H9 (cell line): ENCODE measurements around the gene ZNF783. TPM values are rescaled to one million over a fixed set of nuclear protein-coding genes. Genes with fewer than 3 reads are reported as not detected.

ENCODE experiments used
- DNase-seq: peaks from one replicate; pipeline ENCODE4 v3.0.0-alpha.2; 2017
- H2AFZ ChIP-seq: one replicate; pipeline ENCODE4 v1.6.1; 2013; ENCODE audit warnings: mild to moderate bottlenecking, low read length, control low read depth, moderate library complexity
- H2AK5ac ChIP-seq: 2 replicates; pipeline ENCODE4 v1.6.1; 2013; ENCODE audit warnings: low read length, control low read depth, mixed read lengths; ENCODE audit not compliant: insufficient read length
- H2BK120ac ChIP-seq: one replicate; pipeline ENCODE4 v1.6.1; 2013; ENCODE audit warnings: low read depth, mild to moderate bottlenecking, low read length, control low read depth, inconsistent platforms; ENCODE audit not compliant: poor library complexity, severe bottlenecking
- H2BK12ac ChIP-seq: 2 replicates; pipeline ENCODE4 v1.6.1; 2013; ENCODE audit warnings: low read length, control low read depth, mixed read lengths, low read depth; ENCODE audit not compliant: insufficient read length
- H2BK15ac ChIP-seq: 2 replicates; pipeline ENCODE4 v1.6.1; 2013; ENCODE audit warnings: low read depth, low read length, control low read depth
- H2BK20ac ChIP-seq: one replicate; pipeline ENCODE4 v1.6.1; 2013; ENCODE audit warnings: low read depth, mild to moderate bottlenecking, low read length, control low read depth, inconsistent platforms; ENCODE audit not compliant: poor library complexity, severe bottlenecking
- H2BK5ac ChIP-seq: 2 replicates; pipeline ENCODE4 v1.6.1; 2013; ENCODE audit warnings: low read length, control low read depth, mixed read lengths; ENCODE audit not compliant: insufficient read length
- H3K14ac ChIP-seq: 2 replicates; pipeline ENCODE4 v1.6.1; 2013; ENCODE audit warnings: low read length, control low read depth; ENCODE audit not compliant: insufficient read depth
- H3K18ac ChIP-seq: 2 replicates; pipeline ENCODE4 v1.6.1; 2013; ENCODE audit warnings: low read depth, mild to moderate bottlenecking, mixed read lengths, low read length, control low read depth; ENCODE audit not compliant: insufficient read length
- H3K23ac ChIP-seq: 2 replicates; pipeline ENCODE4 v1.6.1; 2013; ENCODE audit warnings: low read length, control low read depth, mixed read lengths, low read depth; ENCODE audit not compliant: insufficient read length
- H3K23me2 ChIP-seq: 2 replicates; pipeline ENCODE4 v1.6.1; 2013; ENCODE audit warnings: low read depth, mild to moderate bottlenecking, mixed read lengths, low read length, control low read depth; ENCODE audit not compliant: insufficient read length, poor library complexity, severe bottlenecking
- H3K27ac ChIP-seq: 2 replicates; pipeline ENCODE4 v1.5.1; 2013; ENCODE audit warnings: low read length, control low read depth, mixed read lengths, low read depth; ENCODE audit not compliant: insufficient read length
- H3K27me3 ChIP-seq: 2 replicates; pipeline ENCODE4 v1.6.1; 2013; ENCODE audit warnings: low read length, control low read depth, inconsistent platforms; ENCODE audit not compliant: insufficient read depth
- H3K4ac ChIP-seq: 2 replicates; pipeline ENCODE4 v1.6.1; 2013; ENCODE audit warnings: low read depth, mild to moderate bottlenecking, control low read depth, inconsistent platforms, low read length, moderate library complexity
- H3K4me1 ChIP-seq: 2 replicates; pipeline ENCODE4 v1.6.1; 2013; ENCODE audit warnings: low read length, control low read depth, inconsistent platforms; ENCODE audit not compliant: insufficient read depth
- H3K4me2 ChIP-seq: 2 replicates; pipeline ENCODE4 v1.6.1; 2013; ENCODE audit warnings: low read length, control low read depth, mixed read lengths; ENCODE audit not compliant: insufficient read length, insufficient read depth
- H3K56ac ChIP-seq: 2 replicates; pipeline ENCODE4 v1.6.1; 2013; ENCODE audit warnings: low read depth, mild to moderate bottlenecking, mixed read lengths, low read length, control low read depth; ENCODE audit not compliant: insufficient read length
- H3K79me1 ChIP-seq: 2 replicates; pipeline ENCODE4 v1.6.1; 2013; ENCODE audit warnings: low read depth, mild to moderate bottlenecking, moderate library complexity, low read length, control low read depth, inconsistent platforms; ENCODE audit not compliant: insufficient read depth, poor library complexity, severe bottlenecking
- H3K79me2 ChIP-seq: 2 replicates; pipeline ENCODE4 v1.6.1; 2013; ENCODE audit warnings: low read length, control low read depth, inconsistent platforms; ENCODE audit not compliant: insufficient read depth
- H3K9ac ChIP-seq: 2 replicates; pipeline ENCODE4 v1.6.1; 2013; ENCODE audit warnings: low read length, control low read depth, mixed read lengths; ENCODE audit not compliant: insufficient read length; ENCODE audit errors: extremely low read depth
- H3K9me3 ChIP-seq: one replicate; pipeline ENCODE4 v1.6.1; 2013; ENCODE audit warnings: low read depth, low read length, inconsistent platforms; ENCODE audit not compliant: control insufficient read depth
- H3T11ph ChIP-seq: one replicate; pipeline ENCODE4 v1.6.1; 2013; ENCODE audit warnings: mild to moderate bottlenecking, low read length, control low read depth, inconsistent platforms
- H4K20me1 ChIP-seq: one replicate; pipeline ENCODE4 v1.6.1; 2013; ENCODE audit not compliant: control insufficient read depth, insufficient read length, insufficient read depth
- H4K5ac ChIP-seq: 2 replicates; pipeline ENCODE4 v1.6.1; 2013; ENCODE audit warnings: low read depth, mild to moderate bottlenecking, mixed read lengths, low read length, control low read depth; ENCODE audit not compliant: insufficient read length
- H4K8ac ChIP-seq: replicated peaks from 2 replicates; pipeline ENCODE4 v1.6.1; 2013; ENCODE audit warnings: low read length, control low read depth, mixed read lengths, low read depth; ENCODE audit not compliant: insufficient read length
- H4K91ac ChIP-seq: 2 replicates; pipeline ENCODE4 v1.6.1; 2013; ENCODE audit warnings: low read depth, mild to moderate bottlenecking, moderate library complexity, mixed read lengths, low read length, control low read depth; ENCODE audit not compliant: insufficient read length
- H3K27ac Mint-ChIP-seq, 3 experiments: 2 replicates in 2 of 3; 3 replicates in 1 of 3; pipeline ENCODE4 v1.8.0; 2020 to 2021; ENCODE audit warnings: mixed read lengths in 3 of 3, mild to moderate bottlenecking in 1 of 3, moderate library complexity in 1 of 3
- H3K27me3 Mint-ChIP-seq: 2 replicates; pipeline ENCODE4 v1.8.0; 2021; ENCODE audit warnings: low read depth, mild to moderate bottlenecking, moderate library complexity, mixed read lengths
- H3K36me3 Mint-ChIP-seq, 3 experiments: 2 replicates in 2 of 3; 3 replicates in 1 of 3; pipeline ENCODE4 v1.8.0; 2020 to 2021; ENCODE audit warnings: low read depth in 3 of 3, mixed read lengths in 3 of 3; ENCODE audit not compliant: insufficient read depth in 1 of 3
- H3K4me1 Mint-ChIP-seq, 2 experiments: 2 replicates each; pipeline ENCODE4 v1.8.0; 2020; ENCODE audit warnings: mixed read lengths in 2 of 2
- H3K4me3 Mint-ChIP-seq, 2 experiments: 2 replicates in 1 of 2; 3 replicates in 1 of 2; pipeline ENCODE4 v1.8.0; 2020 to 2021; ENCODE audit warnings: mild to moderate bottlenecking in 2 of 2, mixed read lengths in 2 of 2, moderate library complexity in 1 of 2
- H3K9me3 Mint-ChIP-seq, 2 experiments: 2 replicates in 1 of 2; 3 replicates in 1 of 2; pipeline ENCODE4 v1.8.0; 2020; ENCODE audit warnings: mild to moderate bottlenecking in 2 of 2, mixed read lengths in 2 of 2, moderate library complexity in 1 of 2
- CTCF ChIP-seq: fragments of 200-600 bp; sonication (generic); conservative IDR thresholded peaks from 3 replicates; pipeline ENCODE4 v1.8.0; 2021; ENCODE audit warnings: antibody characterized with exemption, mild to moderate bottlenecking
- WGBS: extraction: QIAGEN DNeasy Blood & Tissue Kit; methylation state at CpG from one replicate; pipeline ENCODE4 v1.1.7; 2013; ENCODE audit warnings: missing lambda C conversion rate, low lambda C conversion rate, mixed read lengths; ENCODE audit not compliant: insufficient read length; ENCODE audit errors: extremely low coverage; 5-methylcytosine and 5-hydroxymethylcytosine counted together
- total RNA-seq: library from RNA; stranded (reverse); gene quantifications from 2 replicates; pipeline ENCODE4 v1.2.1, GENCODE V29; 2021

ZNF783 gene
- total RNA-seq, 1 experiment from 2014 or later: 13.6 TPM

GRCh38 chr7:149252378-149252777, 9.6 kb upstream of the ZNF783 start:
- TF ChIP-seq CTCF: no peak
- no peak overlapping the region for H4K5ac ChIP-seq
- H3K56ac ChIP-seq: no peak overlapping the region
- H2BK5ac ChIP-seq: no peak overlapping the region
- H3K27ac Mint-ChIP-seq: no peak overlapping the region
- H3K4me3 Mint-ChIP-seq: no peak overlapping the region
- H3T11ph ChIP-seq: no peak overlapping the region
- H3K4ac ChIP-seq: no peak overlapping the region
- no peaks in the 10 kb centered on the region for H3K27me3 ChIP-seq
- H3K79me2 ChIP-seq: no peaks in the 10 kb centered on the region; the same call in 1 of the 2 replicates
- H3K9ac ChIP-seq: no peak overlapping the region
- H3K36me3 Mint-ChIP-seq: peaks cover 22 to 51% (median 49%) of the 10 kb centered on the region in 3 experiments; a peak in 6 of 7 replicates
- H2AFZ ChIP-seq: no peak overlapping the region
- H2BK15ac ChIP-seq: no peak overlapping the region
- no peak overlapping the region for H3K4me2 ChIP-seq
- WGBS: no CpG with 5 or more reads among the region's 2 CpGs
- H3K27me3 Mint-ChIP-seq: no peaks in the 10 kb centered on the region
- H4K8ac ChIP-seq: no peak overlapping the region
- no peak overlapping the region for H2AK5ac ChIP-seq
- no peak overlapping the region for H2BK20ac ChIP-seq
- H4K20me1 ChIP-seq: no peaks in the 10 kb centered on the region
- no peaks in the 10 kb centered on the region for H3K4me1 ChIP-seq
- no peak overlapping the region for H2BK120ac ChIP-seq
- no peak overlapping the region for H3K14ac ChIP-seq
- no peak overlapping the region for H2BK12ac ChIP-seq
- DNase-seq: no peak
- no peak overlapping the region for H3K18ac ChIP-seq
- H3K27ac ChIP-seq: no peak overlapping the region
- no peaks in the 10 kb centered on the region for H3K23me2 ChIP-seq
- H4K91ac ChIP-seq: no peak overlapping the region
- no peaks in the 10 kb centered on the region for H3K4me1 Mint-ChIP-seq
- no peak overlapping the region for H3K23ac ChIP-seq
- no peaks in the 10 kb centered on the region for H3K9me3 ChIP-seq
- peaks cover 7% of the 10 kb centered on the region for H3K79me1 ChIP-seq
- H3K9me3 Mint-ChIP-seq: no peaks in the 10 kb centered on the region
